ENCODE measurements around the gene KCNAB3.

The KCNAB3 gene

DNA sequence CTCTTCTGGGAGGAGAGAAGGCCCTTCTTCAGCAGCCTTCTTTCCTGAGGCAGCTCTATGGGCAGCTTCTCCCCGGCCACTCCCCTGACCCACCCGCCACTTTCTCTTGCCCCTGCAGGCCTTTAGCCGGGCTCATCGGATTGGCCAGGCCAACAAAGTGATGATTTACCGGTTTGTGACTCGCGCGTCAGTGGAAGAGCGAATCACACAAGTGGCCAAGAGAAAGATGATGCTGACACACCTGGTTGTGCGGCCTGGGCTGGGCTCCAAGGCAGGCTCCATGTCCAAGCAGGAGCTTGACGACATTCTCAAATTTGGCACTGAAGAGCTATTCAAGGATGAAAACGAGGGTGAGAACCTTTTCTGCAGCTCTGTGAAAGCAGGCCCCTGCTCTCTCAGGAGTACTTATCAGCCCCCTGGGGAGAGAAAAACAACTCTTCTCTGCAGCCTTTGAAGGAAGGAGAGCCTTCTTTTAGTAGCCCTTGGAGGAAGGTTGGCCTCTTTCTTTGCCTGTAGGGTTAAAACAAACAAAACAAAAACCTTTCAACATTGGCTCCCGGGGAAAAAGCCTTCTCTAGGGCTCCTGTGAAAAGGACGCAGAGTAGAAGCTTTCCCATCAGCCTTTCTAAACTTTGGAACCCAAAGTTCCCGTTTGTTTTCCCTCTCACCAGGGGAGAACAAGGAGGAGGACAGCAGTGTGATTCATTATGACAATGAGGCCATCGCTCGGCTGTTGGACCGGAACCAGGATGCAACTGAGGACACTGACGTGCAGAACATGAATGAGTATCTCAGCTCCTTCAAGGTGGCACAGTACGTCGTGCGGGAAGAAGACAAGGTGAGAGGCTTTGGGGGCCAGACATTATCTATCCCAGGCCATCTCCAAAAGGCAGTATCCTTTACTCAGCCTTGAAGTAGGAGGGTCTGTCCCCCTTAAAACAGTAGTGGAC is 26.2 kb downstream of the KCNAB3 start (continued):
- TF ChIP-seq, protein P1, sequence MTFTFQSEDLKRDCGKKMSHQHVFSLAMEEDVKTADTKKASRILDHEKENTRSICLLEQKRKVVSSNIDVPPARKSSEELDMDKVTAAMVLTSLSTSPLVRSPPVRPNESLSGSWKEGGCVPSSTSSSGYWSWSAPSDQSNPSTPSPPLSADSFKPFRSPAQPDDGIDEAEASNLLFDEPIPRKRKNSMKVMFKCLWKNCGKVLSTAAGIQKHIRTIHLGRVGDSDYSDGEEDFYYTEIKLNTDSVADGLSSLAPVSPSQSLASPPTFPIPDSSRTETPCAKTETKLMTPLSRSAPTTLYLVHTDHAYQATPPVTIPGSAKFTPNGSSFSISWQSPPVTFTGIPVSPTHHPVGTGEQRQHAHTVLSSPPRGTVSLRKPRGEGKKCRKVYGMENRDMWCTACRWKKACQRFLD (tag by site-specific recombination; IDR thresholded peaks at IDR 0.05), result no peak
- TF ChIP-seq, protein P2, sequence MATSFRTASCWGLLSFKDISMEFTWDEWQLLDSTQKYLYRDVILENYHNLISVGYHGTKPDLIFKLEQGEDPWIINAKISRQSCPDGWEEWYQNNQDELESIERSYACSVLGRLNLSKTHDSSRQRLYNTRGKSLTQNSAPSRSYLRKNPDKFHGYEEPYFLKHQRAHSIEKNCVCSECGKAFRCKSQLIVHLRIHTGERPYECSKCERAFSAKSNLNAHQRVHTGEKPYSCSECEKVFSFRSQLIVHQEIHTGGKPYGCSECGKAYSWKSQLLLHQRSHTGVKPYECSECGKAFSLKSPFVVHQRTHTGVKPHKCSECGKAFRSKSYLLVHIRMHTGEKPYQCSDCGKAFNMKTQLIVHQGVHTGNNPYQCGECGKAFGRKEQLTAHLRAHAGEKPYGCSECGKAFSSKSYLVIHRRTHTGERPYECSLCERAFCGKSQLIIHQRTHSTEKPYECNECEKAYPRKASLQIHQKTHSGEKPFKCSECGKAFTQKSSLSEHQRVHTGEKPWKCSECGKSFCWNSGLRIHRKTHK (tag by site-specific recombination; IDR thresholded peaks at IDR 0.05), result no peak
- no peak for TF ChIP-seq ZNF146 (tag by site-specific recombination; IDR thresholded peaks at IDR 0.05)
- no peak for TF ChIP-seq ZNF629 (tag by site-specific recombination; IDR thresholded peaks at IDR 0.05)
- no peak for TF ChIP-seq HOXD13 (CRISPR knock-in tag; IDR thresholded peaks at IDR 0.05; ENCODE audit: borderline replicate concordance)
- TF ChIP-seq ZNF423 (tag by site-specific recombination; IDR thresholded peaks at IDR 0.05), result peak; percentile 86
- TF ChIP-seq, protein P3, sequence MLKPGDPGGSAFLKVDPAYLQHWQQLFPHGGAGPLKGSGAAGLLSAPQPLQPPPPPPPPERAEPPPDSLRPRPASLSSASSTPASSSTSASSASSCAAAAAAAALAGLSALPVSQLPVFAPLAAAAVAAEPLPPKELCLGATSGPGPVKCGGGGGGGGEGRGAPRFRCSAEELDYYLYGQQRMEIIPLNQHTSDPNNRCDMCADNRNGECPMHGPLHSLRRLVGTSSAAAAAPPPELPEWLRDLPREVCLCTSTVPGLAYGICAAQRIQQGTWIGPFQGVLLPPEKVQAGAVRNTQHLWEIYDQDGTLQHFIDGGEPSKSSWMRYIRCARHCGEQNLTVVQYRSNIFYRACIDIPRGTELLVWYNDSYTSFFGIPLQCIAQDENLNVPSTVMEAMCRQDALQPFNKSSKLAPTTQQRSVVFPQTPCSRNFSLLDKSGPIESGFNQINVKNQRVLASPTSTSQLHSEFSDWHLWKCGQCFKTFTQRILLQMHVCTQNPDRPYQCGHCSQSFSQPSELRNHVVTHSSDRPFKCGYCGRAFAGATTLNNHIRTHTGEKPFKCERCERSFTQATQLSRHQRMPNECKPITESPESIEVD (tag by site-specific recombination; IDR thresholded peaks at IDR 0.05), result peak; percentile 60; the same call in 1 of the 2 replicates
- TF ChIP-seq ZNF501 (tag by site-specific recombination; IDR thresholded peaks at IDR 0.05), result no peak
- peak; percentile 58; the same call in 1 of the 2 replicates for TF ChIP-seq TRIM28 (IDR thresholded peaks at IDR 0.05; ENCODE audit: borderline replicate concordance, low read length)

DNA sequence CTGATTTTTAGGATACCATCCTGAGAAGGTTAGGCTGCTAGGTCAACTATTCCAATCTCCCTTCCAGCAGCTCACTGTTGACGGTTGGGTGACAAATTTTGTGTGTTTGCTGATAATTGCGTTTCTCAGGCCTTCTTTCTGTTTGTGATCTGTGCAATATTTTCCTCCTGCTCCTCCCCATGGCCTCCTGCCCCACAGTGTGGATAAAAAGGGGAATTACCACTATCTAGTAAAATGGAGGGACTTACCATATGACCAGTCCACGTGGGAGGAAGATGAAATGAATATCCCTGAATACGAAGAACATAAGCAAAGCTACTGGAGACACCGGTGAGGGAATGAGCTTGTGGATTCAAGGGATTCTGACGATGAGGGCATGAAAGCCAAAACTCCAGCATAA is 31.9 kb downstream of the KCNAB3 start:
- Histone ChIP-seq H3K4me1 (ENCODE audit: control insufficient read depth, insufficient read depth, low read length) (peaks cover under 1% of the 10 kb centered on the region; the same call in 1 of the 2 replicates), H3K36me3 (ENCODE audit: control insufficient read depth in 2 of 2, insufficient read depth in 1 of 2, low read length in 2 of 2) (peaks cover 72 to 91% of the 10 kb centered on the region in 2 experiments), H3K9me3 (ENCODE audit: control insufficient read depth, insufficient read depth, low read depth, low read length) (no peaks in the 10 kb centered on the region), H3K27ac (ENCODE audit: extremely low read depth, low read depth, low read length) (no peak overlapping the region), H3K4me3 (ENCODE audit: low read depth, low read length) (no peak overlapping the region)
- CTCF ChIA-PET, result interaction anchor here (0.6 to 6.8 kb wide), 21 partner anchors 9 to 206 kb away, joined by 3 to 94 read pairs (median 5); partner anchors contain the start of genes CHD3, CNTROB, NAA38 and TRAPPC1
- POLR2A ChIA-PET, result interaction anchor here (0.5 to 1.4 kb wide), 2 partner anchors 31 to 129 kb away, joined by 3 to 5 read pairs; no protein-coding TSS in a partner anchor
- TF ChIP-seq, protein P4, sequence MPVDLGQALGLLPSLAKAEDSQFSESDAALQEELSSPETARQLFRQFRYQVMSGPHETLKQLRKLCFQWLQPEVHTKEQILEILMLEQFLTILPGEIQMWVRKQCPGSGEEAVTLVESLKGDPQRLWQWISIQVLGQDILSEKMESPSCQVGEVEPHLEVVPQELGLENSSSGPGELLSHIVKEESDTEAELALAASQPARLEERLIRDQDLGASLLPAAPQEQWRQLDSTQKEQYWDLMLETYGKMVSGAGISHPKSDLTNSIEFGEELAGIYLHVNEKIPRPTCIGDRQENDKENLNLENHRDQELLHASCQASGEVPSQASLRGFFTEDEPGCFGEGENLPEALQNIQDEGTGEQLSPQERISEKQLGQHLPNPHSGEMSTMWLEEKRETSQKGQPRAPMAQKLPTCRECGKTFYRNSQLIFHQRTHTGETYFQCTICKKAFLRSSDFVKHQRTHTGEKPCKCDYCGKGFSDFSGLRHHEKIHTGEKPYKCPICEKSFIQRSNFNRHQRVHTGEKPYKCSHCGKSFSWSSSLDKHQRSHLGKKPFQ (tag by site-specific recombination; IDR thresholded peaks at IDR 0.05), result no peak
- TF ChIP-seq, protein P5, sequence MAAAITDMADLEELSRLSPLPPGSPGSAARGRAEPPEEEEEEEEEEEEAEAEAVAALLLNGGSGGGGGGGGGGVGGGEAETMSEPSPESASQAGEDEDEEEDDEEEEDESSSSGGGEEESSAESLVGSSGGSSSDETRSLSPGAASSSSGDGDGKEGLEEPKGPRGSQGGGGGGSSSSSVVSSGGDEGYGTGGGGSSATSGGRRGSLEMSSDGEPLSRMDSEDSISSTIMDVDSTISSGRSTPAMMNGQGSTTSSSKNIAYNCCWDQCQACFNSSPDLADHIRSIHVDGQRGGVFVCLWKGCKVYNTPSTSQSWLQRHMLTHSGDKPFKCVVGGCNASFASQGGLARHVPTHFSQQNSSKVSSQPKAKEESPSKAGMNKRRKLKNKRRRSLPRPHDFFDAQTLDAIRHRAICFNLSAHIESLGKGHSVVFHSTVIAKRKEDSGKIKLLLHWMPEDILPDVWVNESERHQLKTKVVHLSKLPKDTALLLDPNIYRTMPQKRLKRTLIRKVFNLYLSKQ (tag by site-specific recombination; IDR thresholded peaks at IDR 0.05; ENCODE audit: borderline replicate concordance), result no peak
- TF ChIP-seq TCF7L2 (IDR thresholded peaks at IDR 0.05; ENCODE audit: borderline replicate concordance, low read depth, low read length) (no peak), SCRT1 (tag by site-specific recombination; IDR thresholded peaks at IDR 0.05; ENCODE audit: borderline replicate concordance) (no peak), ZBTB7A (tag by site-specific recombination; IDR thresholded peaks at IDR 0.05; ENCODE audit: low read depth) (no peak), ZNF501 (tag by site-specific recombination; IDR thresholded peaks at IDR 0.05) (no peak), ZNF155 (tag by site-specific recombination; IDR thresholded peaks at IDR 0.05) (no peak), ZNF544 (tag by site-specific recombination; IDR thresholded peaks at IDR 0.05) (no peak), ZNF785 (tag by site-specific recombination; IDR thresholded peaks at IDR 0.05) (no peak), ZNF223 (tag by site-specific recombination; IDR thresholded peaks at IDR 0.05) (no peak), YY1 (tag by site-specific recombination; IDR thresholded peaks at IDR 0.05) (no peak)
- TF ChIP-seq, protein P6, sequence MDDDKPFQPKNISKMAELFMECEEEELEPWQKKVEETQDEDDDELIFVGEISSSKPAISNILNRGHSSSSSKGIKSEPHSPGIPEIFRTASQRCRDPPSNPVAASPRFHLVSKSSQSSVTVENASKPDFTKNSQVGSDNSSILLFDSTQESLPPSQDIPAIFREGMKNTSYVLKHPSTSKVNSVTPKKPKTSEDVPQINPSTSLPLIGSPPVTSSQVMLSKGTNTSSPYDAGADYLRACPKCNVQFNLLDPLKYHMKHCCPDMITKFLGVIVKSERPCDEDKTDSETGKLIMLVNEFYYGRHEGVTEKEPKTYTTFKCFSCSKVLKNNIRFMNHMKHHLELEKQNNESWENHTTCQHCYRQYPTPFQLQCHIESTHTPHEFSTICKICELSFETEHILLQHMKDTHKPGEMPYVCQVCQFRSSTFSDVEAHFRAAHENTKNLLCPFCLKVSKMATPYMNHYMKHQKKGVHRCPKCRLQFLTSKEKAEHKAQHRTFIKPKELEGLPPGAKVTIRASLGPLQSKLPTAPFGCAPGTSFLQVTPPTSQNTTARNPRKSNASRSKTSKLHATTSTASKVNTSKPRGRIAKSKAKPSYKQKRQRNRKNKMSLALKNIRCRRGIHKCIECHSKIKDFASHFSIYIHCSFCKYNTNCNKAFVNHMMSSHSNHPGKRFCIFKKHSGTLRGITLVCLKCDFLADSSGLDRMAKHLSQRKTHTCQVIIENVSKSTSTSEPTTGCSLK (tag by site-specific recombination; IDR thresholded peaks at IDR 0.05), result no peak
- TF ChIP-seq, protein P7, sequence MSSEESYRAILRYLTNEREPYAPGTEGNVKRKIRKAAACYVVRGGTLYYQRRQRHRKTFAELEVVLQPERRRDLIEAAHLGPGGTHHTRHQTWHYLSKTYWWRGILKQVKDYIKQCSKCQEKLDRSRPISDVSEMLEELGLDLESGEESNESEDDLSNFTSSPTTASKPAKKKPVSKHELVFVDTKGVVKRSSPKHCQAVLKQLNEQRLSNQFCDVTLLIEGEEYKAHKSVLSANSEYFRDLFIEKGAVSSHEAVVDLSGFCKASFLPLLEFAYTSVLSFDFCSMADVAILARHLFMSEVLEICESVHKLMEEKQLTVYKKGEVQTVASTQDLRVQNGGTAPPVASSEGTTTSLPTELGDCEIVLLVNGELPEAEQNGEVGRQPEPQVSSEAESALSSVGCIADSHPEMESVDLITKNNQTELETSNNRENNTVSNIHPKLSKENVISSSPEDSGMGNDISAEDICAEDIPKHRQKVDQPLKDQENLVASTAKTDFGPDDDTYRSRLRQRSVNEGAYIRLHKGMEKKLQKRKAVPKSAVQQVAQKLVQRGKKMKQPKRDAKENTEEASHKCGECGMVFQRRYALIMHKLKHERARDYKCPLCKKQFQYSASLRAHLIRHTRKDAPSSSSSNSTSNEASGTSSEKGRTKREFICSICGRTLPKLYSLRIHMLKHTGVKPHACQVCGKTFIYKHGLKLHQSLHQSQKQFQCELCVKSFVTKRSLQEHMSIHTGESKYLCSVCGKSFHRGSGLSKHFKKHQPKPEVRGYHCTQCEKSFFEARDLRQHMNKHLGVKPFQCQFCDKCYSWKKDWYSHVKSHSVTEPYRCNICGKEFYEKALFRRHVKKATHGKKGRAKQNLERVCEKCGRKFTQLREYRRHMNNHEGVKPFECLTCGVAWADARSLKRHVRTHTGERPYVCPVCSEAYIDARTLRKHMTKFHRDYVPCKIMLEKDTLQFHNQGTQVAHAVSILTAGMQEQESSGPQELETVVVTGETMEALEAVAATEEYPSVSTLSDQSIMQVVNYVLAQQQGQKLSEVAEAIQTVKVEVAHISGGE (tag by site-specific recombination; conservative IDR thresholded peaks at IDR 0.05; ENCODE audit: low read depth), result no peak

Data from HEK293 (cell line).